ENCODE data around the gene DZIP3. TPM values are rescaled to one million over a fixed set of nuclear protein-coding genes. Genes with fewer than 3 reads are reported as not detected.

Gene DZIP3
- 1 to 10 TPM; 3.6 to 7.9 (median 5.7) TPM for total RNA-seq

DNA sequence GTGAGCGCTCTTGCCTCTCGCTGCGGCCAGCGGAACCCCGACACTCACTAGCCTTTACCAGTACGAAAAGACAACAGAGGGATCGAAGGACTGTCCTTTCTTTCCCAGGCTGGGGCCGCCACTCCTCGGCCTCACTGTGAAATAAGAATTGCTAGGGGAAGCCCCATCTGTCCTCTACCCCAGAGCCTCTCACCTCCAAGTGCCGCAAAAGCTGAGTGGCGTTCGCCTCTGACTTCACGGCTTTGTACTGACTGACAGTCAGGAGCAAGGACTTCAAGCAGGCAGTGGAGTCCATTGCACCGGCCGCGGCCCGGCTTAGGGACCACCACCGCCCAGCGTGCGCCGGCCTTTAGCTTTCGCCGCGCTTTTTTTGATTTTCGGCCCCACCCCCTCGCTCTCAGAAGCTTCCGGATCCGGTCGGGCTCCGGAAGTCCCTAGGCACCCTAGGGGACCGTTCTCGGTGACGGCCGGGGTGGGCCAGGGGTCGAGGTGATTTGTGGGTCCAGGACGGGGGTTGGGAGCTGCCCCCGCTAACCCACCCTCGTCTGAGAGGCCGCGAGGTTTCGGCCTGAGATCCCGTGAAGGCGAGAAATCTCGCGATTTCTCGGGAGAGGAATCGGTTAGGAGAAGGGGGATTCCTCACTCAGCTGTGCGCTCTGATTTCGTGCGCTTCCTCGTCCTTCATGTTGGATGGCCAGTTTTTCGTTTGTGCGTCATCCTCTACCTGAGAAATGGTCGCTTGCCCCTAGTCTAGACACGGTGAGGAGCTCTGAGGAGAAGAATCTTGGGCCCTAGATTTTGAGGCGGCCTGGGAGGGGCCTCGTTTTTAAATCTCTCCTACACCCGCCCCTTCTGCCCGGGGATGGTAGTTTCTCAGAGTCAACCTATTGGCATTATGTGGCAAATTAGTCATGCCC, at the start of gene DZIP3, which contains the start of gene CIP2A:
Gene DZIP3 (plus strand): TSS at position 642 of the 917 bp plus-strand sequence. CDS start 15,685 bp downstream, outside the sequence.
Gene CIP2A (minus strand): TSS at position 358 of the 917 bp plus-strand sequence. CDS start 63 bp downstream, at position 295.
- TF ChIP-seq CTCF (IDR thresholded peaks at IDR 0.05), result no peak
- ATAC-seq (ENCODE audit: low FRiP score) (peak; percentile 92), DNase-seq (ENCODE audit: low spot score) (peak; percentile 41)

DNA sequence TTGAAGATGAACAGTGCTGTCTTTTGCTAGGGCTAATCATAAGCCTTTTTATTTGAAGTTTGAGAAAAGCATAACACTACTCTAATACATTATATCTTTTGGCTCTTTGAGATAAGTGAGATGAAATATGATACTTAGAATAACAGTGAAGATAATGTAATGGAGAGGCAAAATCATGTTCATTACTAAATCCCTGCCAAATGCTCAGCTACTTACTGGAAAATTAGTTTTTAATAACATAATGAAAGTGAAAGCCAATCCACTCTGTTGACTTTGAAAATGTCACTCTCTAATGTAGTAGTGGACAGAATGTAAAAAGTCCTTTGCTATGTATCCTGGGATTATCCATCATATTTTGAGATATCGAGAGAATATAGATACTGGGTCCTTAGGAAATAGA, 43.3 kb upstream of the DZIP3 start:
- no peak for ATAC-seq (ENCODE audit: low FRiP score)
- no peak for DNase-seq (ENCODE audit: low spot score)
- no peak for TF ChIP-seq CTCF (IDR thresholded peaks at IDR 0.05)

GRCh38 chr3:108546692-108547091, 42.8 kb upstream of the DZIP3 start:
- DNase-seq (ENCODE audit: low spot score) (no peak), ATAC-seq (ENCODE audit: low FRiP score) (no peak)
- no peak for TF ChIP-seq CTCF (IDR thresholded peaks at IDR 0.05)

- DNase-seq (ENCODE audit: low spot score), result no peak
- TF ChIP-seq CTCF (IDR thresholded peaks at IDR 0.05), result no peak
- ATAC-seq (ENCODE audit: low FRiP score), result no peak
Observed at GRCh38 chr3:108548304-108548703, 41.2 kb upstream of the DZIP3 start.

- TF ChIP-seq CTCF (IDR thresholded peaks at IDR 0.05), result no peak
- ATAC-seq (ENCODE audit: low FRiP score), result no peak
Observed at GRCh38 chr3:108548886-108549285, 40.6 kb upstream of the DZIP3 start.

DNA sequence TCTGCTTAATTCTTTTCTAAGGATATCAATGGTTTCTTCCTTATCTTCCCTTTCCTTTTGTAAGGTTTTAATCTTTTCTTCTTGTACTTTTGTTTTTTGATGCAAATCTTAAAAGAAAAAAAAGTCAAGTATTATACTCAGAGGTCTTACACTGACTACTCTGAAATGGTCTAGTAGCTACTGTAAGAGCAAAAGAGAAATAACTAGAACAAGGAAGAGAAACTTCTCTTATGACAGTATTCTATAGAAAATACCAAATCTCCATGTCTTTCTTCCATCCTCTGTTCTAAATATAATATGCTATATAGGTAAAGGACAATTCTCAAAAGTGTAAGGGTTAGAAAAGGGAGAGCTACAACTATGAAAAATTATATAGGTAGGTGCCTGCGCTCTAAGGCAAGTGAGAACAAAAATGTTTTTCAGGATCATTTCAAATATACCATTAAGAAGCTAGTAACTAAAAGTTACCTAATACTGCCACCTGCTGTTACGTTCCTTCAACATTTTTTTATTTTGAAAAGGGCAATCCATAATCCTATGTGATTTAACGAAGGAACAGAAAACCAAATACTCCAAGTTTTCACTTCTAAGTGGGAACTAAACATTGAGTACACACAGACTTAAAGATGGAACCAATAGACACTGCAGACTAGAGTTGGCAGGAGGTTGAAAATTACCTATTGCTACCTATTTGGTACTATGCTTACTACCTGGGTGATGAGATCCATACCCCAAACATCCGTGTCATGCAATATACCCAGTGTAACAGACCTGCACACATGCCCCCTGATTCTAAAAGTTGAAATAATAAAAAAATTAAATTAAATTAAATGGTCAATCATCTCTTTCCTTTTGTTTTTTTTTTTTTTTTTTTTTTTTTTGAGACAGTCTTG, 37.0 kb upstream of the DZIP3 start:
- DNase-seq (ENCODE audit: low spot score) (no peak), ATAC-seq (ENCODE audit: low FRiP score) (peak; percentile 46)
- TF ChIP-seq CTCF (IDR thresholded peaks at IDR 0.05), result no peak

More at GRCh38 chr3:108548886-108549285, 40.6 kb upstream of the DZIP3 start:
- DNase-seq (ENCODE audit: low spot score), result no peak
